HCEC 1CT (cell line): Measurements from ENCODE around the gene LAIR1.
"Not testable (repeated sequence)": the region's sequence is repeated elsewhere in the genome, so short reads cannot be mapped to it uniquely, and the experiment has no call there.

Experiments used
- DNase-seq: peaks from one replicate; pipeline ENCODE4 v3.0.0-alpha.2; 2017

LAIR1 gene

GRCh38 chr19:54375181-54375938 lies 10.6 kb upstream of the LAIR1 start:
- DNase-seq = not testable (repeated sequence)

GRCh38 chr19:54373781-54374631 lies 9.3 kb upstream of the LAIR1 start:
- DNase-seq = no peak

- not testable (repeated sequence) for DNase-seq
Observed at GRCh38 chr19:54371453-54371852, 6.7 kb upstream of the LAIR1 start.

GRCh38 chr19:54370434-54370796 lies 5.7 kb upstream of the LAIR1 start:
- not testable (repeated sequence) for DNase-seq

GRCh38 chr19:54369688-54370433 lies 5.1 kb upstream of the LAIR1 start:
- DNase-seq = not testable (repeated sequence)

GRCh38 chr19:54369082-54369687 lies 4.5 kb upstream of the LAIR1 start:
- no peak for DNase-seq

GRCh38 chr19:54366811-54367210 lies 2.1 kb upstream of the LAIR1 start:
- no peak for DNase-seq

- DNase-seq = not testable (repeated sequence)
Observed at GRCh38 chr19:54365798-54366197, 1.1 kb upstream of the LAIR1 start.

GRCh38 chr19:54361680-54362422 lies 2.9 kb downstream of the LAIR1 start:
- DNase-seq = not testable (repeated sequence)

- DNase-seq = not testable (repeated sequence)
Observed at GRCh38 chr19:54359149-54359820, 5.4 kb downstream of the LAIR1 start.

GRCh38 chr19:54357381-54357780 lies 7.3 kb downstream of the LAIR1 start:
- no peak for DNase-seq

- no peak for DNase-seq
Observed at GRCh38 chr19:54356444-54357056, 8.2 kb downstream of the LAIR1 start.

GRCh38 chr19:54355675-54356074 lies 9.1 kb downstream of the LAIR1 start:
- DNase-seq = no peak

- no peak for DNase-seq
Observed at GRCh38 chr19:54354761-54355160, 10.0 kb downstream of the LAIR1 start.

- DNase-seq = no peak
Observed at GRCh38 chr19:54352546-54352945, 12.2 kb downstream of the LAIR1 start.

- no peak for DNase-seq
Observed at GRCh38 chr19:54352041-54352440, 12.7 kb downstream of the LAIR1 start.

GRCh38 chr19:54351474-54351873 lies 13.3 kb downstream of the LAIR1 start:
- DNase-seq = no peak

- no peak for DNase-seq
Observed at GRCh38 chr19:54345938-54346386, 18.8 kb downstream of the LAIR1 start.

- no peak for DNase-seq
Observed at GRCh38 chr19:54343868-54344267, 20.9 kb downstream of the LAIR1 start.

- DNase-seq = no peak
Observed at GRCh38 chr19:54341295-54341694, 23.4 kb downstream of the LAIR1 start.
